Upper lobe of left lung (tissue), 6 donors: Measurements from ENCODE around the gene CHCHD1. TPM values are rescaled to one million over a fixed set of nuclear protein-coding genes. Genes with fewer than 3 reads are reported as not detected.
A peak's percentile ranks its signal among the peaks of the same experiment; 100 is the strongest.

ENCODE experiments used
- ATAC-seq, 2 donors: fragments of 200-7000 bp; cut with Tn5 transposase; one replicate each; pipeline ENCODE4 v1.9.1; 2022; ENCODE audit warnings: mild to moderate bottlenecking in 2 of 2, moderate library complexity in 2 of 2; ENCODE audit not compliant: low FRiP score in 2 of 2
- DNase-seq, 2 donors: peaks; one replicate each; pipeline ENCODE4 v3.0.0-alpha.2; 2019 to 2020
- H3K27ac ChIP-seq, 4 donors: fragments of 200-600 bp; sonication (generic); one replicate each; pipeline ENCODE4 v1.5.1; 2016 to 2019
- H3K27me3 ChIP-seq, 4 donors: fragments of 200-600 bp; sonication (generic); one replicate each; pipeline ENCODE4 v1.5.1; 2017 to 2019
- H3K36me3 ChIP-seq, 4 donors: fragments of 200-600 bp; sonication (generic); one replicate each; pipeline ENCODE4 v1.5.1; 2016 to 2019
- H3K4me1 ChIP-seq, 4 donors: fragments of 200-600 bp; sonication (generic); one replicate each; pipeline ENCODE4 v1.5.1; 2018 to 2019
- H3K4me3 ChIP-seq, 4 donors: fragments of 200-600 bp; sonication (generic); one replicate each; pipeline ENCODE4 v1.5.1; 2017 to 2019; ENCODE audit warnings: mild to moderate bottlenecking in 2 of 4, moderate library complexity in 1 of 4
- H3K9me3 ChIP-seq, 4 donors: fragments of 200-600 bp; sonication (generic); one replicate each; pipeline ENCODE4 v1.5.1; 2018 to 2019
- CTCF ChIP-seq, 6 experiments: fragments of 450-650 bp in 4 of 6; fragments of 200-600 bp in 2 of 6; sonication (generic) in 2 of 6; IDR thresholded peaks; one replicate each; pipeline ENCODE4 v1.5.1; 2016 to 2019; ENCODE audit warnings: antibody characterized with exemption in 6 of 6
- EP300 ChIP-seq, 4 donors: sonication (generic); formaldehyde crosslinking; IDR thresholded peaks; one replicate each; pipeline ENCODE4 v1.5.1; 2017; ENCODE audit warnings: antibody characterized with exemption in 4 of 4, control low read depth in 2 of 4
- POLR2A ChIP-seq, 4 donors: fragments of 450-650 bp; IDR thresholded peaks; one replicate each; pipeline ENCODE4 v1.5.1; 2016 to 2017; ENCODE audit warnings: antibody characterized with exemption in 4 of 4, mild to moderate bottlenecking in 2 of 4
- POLR2AphosphoS5 ChIP-seq, 2 donors: sonication (generic); formaldehyde crosslinking; IDR thresholded peaks; one replicate each; pipeline ENCODE4 v1.5.1; 2017; ENCODE audit warnings: antibody characterized with exemption in 2 of 2
- WGBS, 2 donors: methylation state at CpG; one replicate each; pipeline ENCODE4 v1.1.5; 2017 to 2018; 5-methylcytosine and 5-hydroxymethylcytosine counted together
- total RNA-seq, 6 donors: library from RNA; depleted of rRNA in 4 of 6; stranded (reverse); fragments of >200 nt in 4 of 6; gene quantifications; one replicate each; pipeline versions ENCODE4 v1.1.0 to v1.2.1, GENCODE V29; 2016 to 2021
- donor health status: DM: no; HTN: no; CAD: no; lungs with moderate emphysema.
- donor health status: DM: no; HTN: yes; CAD: no; lungs with severe emphysema.

CHCHD1 gene
- 10 to 100 TPM; 16.8 to 34.9 (median 19.4) TPM for total RNA-seq

- H3K27ac ChIP-seq: peak within 1 kb of the TSS; percentile 86 to 97 (median 91)
- WGBS, 2 donors: 0 to 1% methylated on average over 17 to 29 of the region's 57 CpGs
- no peaks in the 10 kb centered on the region for H3K27me3 ChIP-seq
- peak; percentile 90 to 93 for TF ChIP-seq POLR2AphosphoS5 (IDR thresholded peaks at IDR 0.05)
- peak in 1 of 6 experiments; percentile 7 for TF ChIP-seq CTCF (IDR thresholded peaks at IDR 0.05)
- TF ChIP-seq POLR2A (IDR thresholded peaks at IDR 0.05): peak in 1 of 4 donors; percentile 78
- no peak for TF ChIP-seq EP300 (IDR thresholded peaks at IDR 0.05)
- peaks cover 0 to 29% (median 10%) of the 10 kb centered on the region in 4 donors for H3K36me3 ChIP-seq
- peak; percentile 92 to 98 for DNase-seq
- no peaks in the 10 kb centered on the region for H3K9me3 ChIP-seq
- peak within 1 kb of the TSS; percentile 59 to 98 (median 80) for H3K4me3 ChIP-seq
- ATAC-seq: peak; percentile 90 to 93
- H3K4me1 ChIP-seq: peaks cover 35 to 54% (median 40%) of the 10 kb centered on the region in 4 donors
Observed at GRCh38 chr10:73781879-73782748, at the start of gene CHCHD1. CHCHD1 (plus strand) TSS chr10:73782048; CDS start chr10:73782076, 28 bp downstream.

GRCh38 chr10:73732426-73732825 is 49.4 kb upstream of the CHCHD1 start:
- Histone ChIP-seq H3K9me3 (no peaks in the 10 kb centered on the region), H3K27me3 (no peaks in the 10 kb centered on the region), H3K27ac (no peak overlapping the region), H3K4me1 (peaks cover 8 to 37% (median 22%) of the 10 kb centered on the region in 4 donors), H3K36me3 (peaks cover 0 to 51% (median 23%) of the 10 kb centered on the region in 4 donors), H3K4me3 (no peak overlapping the region)
- no peak for DNase-seq
- TF ChIP-seq POLR2A (IDR thresholded peaks at IDR 0.05) (no peak), EP300 (IDR thresholded peaks at IDR 0.05) (no peak), POLR2AphosphoS5 (IDR thresholded peaks at IDR 0.05) (no peak), CTCF (IDR thresholded peaks at IDR 0.05) (no peak)
- WGBS, 2 donors: 92 to 98% methylated on average over 8 to 20 of the region's 20 CpGs
- no peak for ATAC-seq

- no peak overlapping the region for H3K4me3 ChIP-seq
- peaks cover 8 to 37% (median 22%) of the 10 kb centered on the region in 4 donors for H3K4me1 ChIP-seq
- no peak for ATAC-seq
- H3K27me3 ChIP-seq: no peaks in the 10 kb centered on the region
- peak in 1 of 2 donors; percentile 84 for DNase-seq
- no peak for TF ChIP-seq EP300 (IDR thresholded peaks at IDR 0.05)
- no peak for TF ChIP-seq POLR2AphosphoS5 (IDR thresholded peaks at IDR 0.05)
- no peak for TF ChIP-seq POLR2A (IDR thresholded peaks at IDR 0.05)
- no peak for TF ChIP-seq CTCF (IDR thresholded peaks at IDR 0.05)
- peaks cover 0 to 51% (median 26%) of the 10 kb centered on the region in 4 donors for H3K36me3 ChIP-seq
- H3K27ac ChIP-seq: no peak overlapping the region
- H3K9me3 ChIP-seq: no peaks in the 10 kb centered on the region
- WGBS, 2 donors: 87 to 92% methylated on average over 27 to 79 of the region's 84 CpGs
Observed at GRCh38 chr10:73732931-73733623, 48.8 kb upstream of the CHCHD1 start.

- no peak overlapping the region for H3K27ac ChIP-seq
- no peaks in the 10 kb centered on the region for H3K27me3 ChIP-seq
- DNase-seq (peak in 1 of 2 donors; percentile 59), ATAC-seq (no peak)
- 80 to 87% methylated on average over 3 to 15 of the region's 16 CpGs for WGBS, 2 donors
- H3K9me3 ChIP-seq: no peaks in the 10 kb centered on the region
- TF ChIP-seq EP300 (IDR thresholded peaks at IDR 0.05) (no peak), POLR2A (IDR thresholded peaks at IDR 0.05) (no peak), CTCF (IDR thresholded peaks at IDR 0.05) (no peak), POLR2AphosphoS5 (IDR thresholded peaks at IDR 0.05) (no peak)
- peaks cover 0 to 48% (median 26%) of the 10 kb centered on the region in 4 donors for H3K36me3 ChIP-seq
- H3K4me3 ChIP-seq: no peak overlapping the region
- H3K4me1 ChIP-seq: peaks cover 5 to 31% (median 18%) of the 10 kb centered on the region in 4 donors
Observed at GRCh38 chr10:73734028-73734720, 47.7 kb upstream of the CHCHD1 start.
